SIG-M5 treated with dmso at 0.1 percent for 504 hours (cell line): ENCODE results near the gene TBCB.
A peak's percentile ranks its signal among the peaks of the same experiment; 100 is the strongest.
"Not testable (repeated sequence)": the region's sequence is repeated elsewhere in the genome, so short reads cannot be mapped to it uniquely, and the experiment has no call there.

Source experiments
- DNase-seq: peaks from one replicate; lab custom pipeline; 2025; ENCODE audit not compliant: unreplicated experiment; lab: John Stamatoyannopoulos, UW

TBCB gene

DNA sequence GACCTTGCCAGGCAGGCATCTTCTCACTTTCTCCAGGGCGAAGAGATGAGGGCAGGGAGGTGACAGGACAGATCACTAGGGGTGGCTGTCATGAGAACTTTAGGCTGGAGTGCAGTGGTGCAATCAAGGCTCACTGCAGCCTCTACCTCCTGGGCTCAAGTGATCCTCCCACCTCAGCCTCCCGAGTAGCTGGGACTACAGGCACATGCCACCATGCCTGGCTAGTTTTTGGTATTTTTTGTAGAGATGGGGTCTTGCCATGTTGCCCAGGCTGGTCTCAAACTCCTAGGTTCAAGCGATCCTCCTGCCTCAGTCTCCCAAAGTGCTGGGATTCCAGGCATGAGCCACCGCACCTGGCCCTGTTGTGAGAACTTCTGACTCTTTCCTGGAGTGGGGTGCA lies 19.6 kb downstream of the TBCB start:
- not testable (repeated sequence) for DNase-seq

GRCh38 chr19:36136964-36137686 lies 21.9 kb downstream of the TBCB start:
- DNase-seq: peak; percentile 64

GRCh38 chr19:36139120-36139472 lies 23.8 kb downstream of the TBCB start:
- no peak for DNase-seq

- peak; percentile 88 for DNase-seq
These were observed 24.4 kb downstream of the TBCB start, which contains the start of gene CAPNS1 for GRCh38 chr19:36139473-36140303. CAPNS1 (plus strand) TSS chr19:36140066; CDS start chr19:36141012, 946 bp downstream.

- DNase-seq: peak; percentile 62
These were observed 25.2 kb downstream of the TBCB start for GRCh38 chr19:36140304-36141038.

- peak; percentile 68 for DNase-seq
These were observed 26.0 kb downstream of the TBCB start for GRCh38 chr19:36141039-36141927.

DNA sequence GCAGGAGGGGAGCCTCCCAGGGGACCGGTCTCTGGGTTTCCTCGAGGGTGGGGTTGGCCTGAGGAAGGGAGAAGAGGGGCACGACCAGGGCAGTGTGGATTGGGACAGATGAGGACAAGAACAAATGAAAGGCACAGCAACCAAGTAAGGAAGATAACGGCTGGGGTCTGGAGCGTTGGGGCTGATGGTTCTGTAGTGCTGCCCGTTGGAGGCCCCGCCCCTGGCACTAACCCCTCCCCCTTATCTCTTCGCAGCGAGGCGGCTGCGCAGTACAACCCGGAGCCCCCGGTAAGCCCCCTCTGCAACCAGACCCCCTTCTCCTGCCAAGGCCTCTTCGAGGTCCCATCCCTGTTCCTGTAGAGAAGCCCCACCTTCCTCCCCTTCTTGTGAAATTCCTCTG lies 26.8 kb downstream of the TBCB start:
- DNase-seq: no peak

- no peak for DNase-seq
These were observed 27.2 kb downstream of the TBCB start for GRCh38 chr19:36142496-36142895.

DNA sequence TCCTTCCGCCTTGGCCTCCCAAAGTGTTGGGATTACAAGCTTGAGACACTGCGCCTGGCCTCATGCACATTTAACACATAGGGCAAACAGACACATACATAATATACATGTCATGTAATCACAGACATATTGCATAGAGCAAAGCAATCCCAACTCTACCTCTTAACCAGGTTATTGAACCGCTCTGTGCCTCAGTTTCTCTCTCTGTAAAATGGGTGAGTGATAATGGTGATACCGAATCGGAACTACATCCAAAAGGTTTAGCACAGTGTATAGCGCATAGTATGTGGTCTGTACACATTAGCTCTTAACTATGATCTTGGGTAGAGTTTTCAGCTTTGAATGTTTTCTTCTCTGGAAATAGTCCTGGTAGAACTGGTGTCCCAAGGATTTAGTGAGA lies 29.4 kb downstream of the TBCB start:
- DNase-seq: no peak

DNA sequence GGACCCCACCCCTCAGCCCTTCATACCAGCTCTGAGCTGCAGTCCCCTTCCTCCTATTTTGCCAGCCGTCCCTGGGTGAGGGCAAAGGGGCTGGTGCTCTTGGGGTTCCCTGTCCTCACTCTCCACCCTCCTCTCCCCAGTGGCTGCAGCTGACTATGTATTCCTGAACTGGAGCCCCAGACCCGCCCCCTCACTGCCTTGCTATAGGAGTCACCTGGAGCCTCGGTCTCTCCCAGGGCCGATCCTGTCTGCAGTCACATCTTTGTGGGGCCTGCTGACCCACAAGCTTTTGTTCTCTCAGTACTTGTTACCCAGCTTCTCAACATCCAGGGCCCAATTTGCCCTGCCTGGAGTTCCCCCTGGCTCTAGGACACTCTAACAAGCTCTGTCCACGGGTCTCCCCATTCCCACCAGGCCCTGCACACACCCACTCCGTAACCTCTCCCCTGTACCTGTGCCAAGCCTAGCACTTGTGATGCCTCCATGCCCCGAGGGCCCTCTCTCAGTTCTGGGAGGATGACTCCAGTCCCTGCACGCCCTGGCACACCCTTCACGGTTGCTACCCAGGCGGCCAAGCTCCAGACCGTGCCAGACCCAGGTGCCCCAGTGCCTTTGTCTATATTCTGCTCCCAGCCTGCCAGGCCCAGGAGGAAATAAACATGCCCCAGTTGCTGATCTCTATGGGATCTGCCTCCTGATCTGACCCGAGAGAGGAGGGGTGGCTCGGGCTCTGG lies 34.6 kb downstream of the TBCB start:
- DNase-seq: no peak

GRCh38 chr19:36150586-36150985 lies 35.3 kb downstream of the TBCB start:
- no peak for DNase-seq

- DNase-seq: no peak
These were observed 36.1 kb downstream of the TBCB start for GRCh38 chr19:36151144-36152018.

- no peak for DNase-seq
These were observed 36.7 kb downstream of the TBCB start for GRCh38 chr19:36152019-36152351.

DNA sequence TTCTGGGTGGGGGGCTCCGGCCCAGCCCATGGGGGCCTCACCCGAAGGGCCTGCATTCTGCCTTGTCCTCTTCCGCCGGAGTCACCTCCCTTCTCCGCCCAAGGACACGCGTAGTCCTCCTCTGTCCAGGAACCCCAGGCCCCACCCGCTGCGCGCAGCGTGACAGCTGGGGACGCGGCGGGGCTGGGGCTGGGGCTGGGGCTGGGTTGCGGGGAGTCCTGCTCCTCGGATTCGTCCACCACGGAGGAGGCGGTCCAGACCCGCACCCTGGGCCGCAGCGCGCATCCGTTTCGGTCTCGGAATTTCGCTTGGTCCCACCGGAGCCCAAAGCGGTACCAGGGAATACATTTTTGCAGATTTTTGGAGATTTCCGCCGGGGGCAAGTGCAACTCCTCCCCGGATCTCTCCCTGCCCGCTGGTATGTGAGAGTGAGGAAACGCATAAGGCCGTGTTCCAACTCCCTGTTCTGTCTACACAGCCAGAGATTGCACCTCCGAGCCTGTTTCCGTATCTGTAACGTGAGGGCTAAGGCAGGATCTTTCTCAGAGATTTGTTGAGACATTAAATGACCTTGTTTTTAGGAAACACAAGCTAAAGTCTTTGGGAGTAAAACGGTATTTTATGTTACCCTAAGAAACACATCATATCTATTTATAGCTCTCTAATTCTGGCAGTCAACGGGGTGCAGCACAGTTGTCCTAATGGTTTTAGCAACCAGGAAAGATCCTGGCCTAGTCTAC lies 37.3 kb downstream of the TBCB start, which contains the start of gene COX7A1:
COX7A1 (minus strand) TSS at position 96 of the 740 bp plus-strand sequence; CDS start at position 56, 40 bp downstream.
- DNase-seq: no peak

DNA sequence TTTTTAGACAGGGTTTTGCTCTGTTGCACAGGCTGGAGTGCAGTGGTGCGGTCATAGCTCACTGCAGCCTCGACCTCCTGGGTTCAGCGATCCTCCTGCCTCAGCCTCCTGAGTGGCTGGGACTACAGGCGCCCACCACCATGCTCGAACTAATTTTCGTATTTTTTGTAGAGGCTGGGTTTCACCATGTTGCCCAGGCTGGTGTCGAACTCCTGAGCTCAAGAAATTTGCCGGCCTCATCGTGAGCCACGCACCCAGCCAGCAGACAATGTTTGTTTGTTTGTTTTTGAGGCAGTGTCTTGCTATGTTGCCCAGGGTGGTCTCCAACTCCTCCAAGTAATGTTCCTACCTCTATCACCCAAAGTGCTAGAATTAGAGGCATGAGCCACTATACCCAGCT lies 37.9 kb downstream of the TBCB start:
- DNase-seq: no peak

- no peak for DNase-seq
These were observed 45.7 kb downstream of the TBCB start for GRCh38 chr19:36160821-36161596.

DNA sequence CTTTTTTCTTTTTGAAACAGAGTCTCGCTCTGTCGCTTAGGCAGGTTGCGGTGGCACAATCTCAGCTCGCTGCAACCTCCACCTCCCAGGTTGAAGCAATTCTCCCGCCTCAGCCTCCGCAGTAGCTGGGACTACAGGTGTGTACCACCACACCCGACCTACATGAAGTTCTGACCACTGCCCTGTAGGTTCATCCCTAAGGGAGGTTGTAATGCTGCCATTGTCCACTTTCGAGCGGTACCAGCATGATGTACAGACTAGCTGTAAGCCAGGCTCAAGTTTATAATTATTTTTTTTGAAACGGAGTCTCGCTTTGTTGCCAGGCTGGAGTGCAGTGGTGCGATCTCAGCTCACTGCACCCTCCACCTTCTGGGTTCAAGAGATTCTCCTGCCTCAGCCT lies 48.5 kb downstream of the TBCB start:
- no peak for DNase-seq
